Adrenal gland (tissue), 5 donors: ENCODE results near the gene ZNF700.
"Not testable (repeated sequence)": the region's sequence is repeated elsewhere in the genome, so short reads cannot be mapped to it uniquely, and the experiment has no call there.

Source experiments
- CTCF ChIP-seq, 6 experiments: fragments of 450-650 bp in 4 of 6; fragments of 200-600 bp in 2 of 6; sonication (generic) in 1 of 6; IDR thresholded peaks; 1 replicate in 5 of 6; 2 replicates in 1 of 6; pipeline versions ENCODE4 v1.5.1 to v1.8.0; 2016 to 2021; ENCODE audit warnings: antibody characterized with exemption in 6 of 6, mild to moderate bottlenecking in 2 of 6, moderate library complexity in 1 of 6
- POLR2A ChIP-seq, 2 donors: fragments of 450-650 bp; IDR thresholded peaks; one replicate each; pipeline ENCODE4 v1.6.1; 2017; ENCODE audit warnings: antibody characterized with exemption in 2 of 2, mild to moderate bottlenecking in 2 of 2, moderate library complexity in 1 of 2
- donor health status: DM: no; HTN: no; CAD: no.

- TF ChIP-seq POLR2A, CTCF (IDR thresholded peaks at IDR 0.05): not testable (repeated sequence)
Measured at GRCh38 chr19:11941361-11941887, 16.5 kb downstream of the ZNF700 start.
